Measurements from ENCODE around the gene GRAMD1B.

DNA sequence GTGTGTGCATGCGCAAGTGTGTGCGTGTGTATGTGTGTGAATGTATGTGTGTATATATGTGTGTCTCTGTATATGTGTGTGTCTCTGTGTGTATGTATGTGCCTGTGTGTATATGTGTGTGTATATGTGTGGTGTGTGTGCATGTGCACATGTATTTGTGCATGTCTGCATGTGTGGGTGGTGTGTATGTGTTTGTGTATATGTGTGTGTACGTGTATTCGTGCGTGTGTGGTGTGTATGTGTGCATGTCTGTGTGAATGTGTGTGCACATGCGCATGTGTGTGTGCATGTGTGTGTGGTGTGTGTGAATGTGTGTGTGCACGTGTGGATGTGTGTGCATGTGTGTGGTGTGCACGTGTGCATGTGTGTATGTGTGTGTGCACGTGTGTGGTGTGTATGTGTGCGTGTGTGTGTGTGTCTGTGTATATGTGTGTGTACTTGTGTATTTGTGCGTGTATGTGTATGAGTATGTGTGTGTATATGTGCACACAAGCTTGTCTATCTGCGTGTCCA is 153.0 kb downstream of the GRAMD1B start:
- TF ChIP-seq, protein P1, sequence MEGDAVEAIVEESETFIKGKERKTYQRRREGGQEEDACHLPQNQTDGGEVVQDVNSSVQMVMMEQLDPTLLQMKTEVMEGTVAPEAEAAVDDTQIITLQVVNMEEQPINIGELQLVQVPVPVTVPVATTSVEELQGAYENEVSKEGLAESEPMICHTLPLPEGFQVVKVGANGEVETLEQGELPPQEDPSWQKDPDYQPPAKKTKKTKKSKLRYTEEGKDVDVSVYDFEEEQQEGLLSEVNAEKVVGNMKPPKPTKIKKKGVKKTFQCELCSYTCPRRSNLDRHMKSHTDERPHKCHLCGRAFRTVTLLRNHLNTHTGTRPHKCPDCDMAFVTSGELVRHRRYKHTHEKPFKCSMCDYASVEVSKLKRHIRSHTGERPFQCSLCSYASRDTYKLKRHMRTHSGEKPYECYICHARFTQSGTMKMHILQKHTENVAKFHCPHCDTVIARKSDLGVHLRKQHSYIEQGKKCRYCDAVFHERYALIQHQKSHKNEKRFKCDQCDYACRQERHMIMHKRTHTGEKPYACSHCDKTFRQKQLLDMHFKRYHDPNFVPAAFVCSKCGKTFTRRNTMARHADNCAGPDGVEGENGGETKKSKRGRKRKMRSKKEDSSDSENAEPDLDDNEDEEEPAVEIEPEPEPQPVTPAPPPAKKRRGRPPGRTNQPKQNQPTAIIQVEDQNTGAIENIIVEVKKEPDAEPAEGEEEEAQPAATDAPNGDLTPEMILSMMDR (conservative IDR thresholded peaks at IDR 0.05): no peak
- no peak for TF ChIP-seq EZH2 (IDR thresholded peaks at IDR 0.05; ENCODE audit: low read depth)
